HG03175 (cell line): ENCODE measurements around the gene SKAP1.
"Not testable (repeated sequence)": the region's sequence is repeated elsewhere in the genome, so short reads cannot be mapped to it uniquely, and the experiment has no call there.

Experiments
- ATAC-seq: cut with Tn5 transposase; IDR thresholded peaks from one replicate; pipeline ENCODE4 v1.9.1; 2021; ENCODE audit warnings: mild to moderate bottlenecking, moderate library complexity; ENCODE audit not compliant: unreplicated experiment

SKAP1 gene

GRCh38 chr17:48293319-48294019, 136.5 kb downstream of the SKAP1 start:
- no peak for ATAC-seq

- no peak for ATAC-seq
Measured at GRCh38 chr17:48290378-48290777, 139.6 kb downstream of the SKAP1 start.

- ATAC-seq: not testable (repeated sequence)
Measured at GRCh38 chr17:48286917-48287316, 143.1 kb downstream of the SKAP1 start.

- no peak for ATAC-seq
Measured at GRCh38 chr17:48285614-48286013, 144.4 kb downstream of the SKAP1 start.

GRCh38 chr17:48283907-48284306, 146.1 kb downstream of the SKAP1 start:
- ATAC-seq: no peak

- ATAC-seq: no peak
Measured at GRCh38 chr17:48283411-48283810, 146.6 kb downstream of the SKAP1 start.

GRCh38 chr17:48282303-48282702, 147.7 kb downstream of the SKAP1 start:
- ATAC-seq: no peak

GRCh38 chr17:48278760-48279491, 151.1 kb downstream of the SKAP1 start:
- ATAC-seq: no peak

GRCh38 chr17:48276776-48277175, 153.2 kb downstream of the SKAP1 start:
- ATAC-seq: no peak

- no peak for ATAC-seq
Measured at GRCh38 chr17:48270899-48271298, 159.1 kb downstream of the SKAP1 start.

- no peak for ATAC-seq
Measured at GRCh38 chr17:48269209-48269608, 160.8 kb downstream of the SKAP1 start.

- ATAC-seq: no peak
Measured at GRCh38 chr17:48263731-48264035, 166.3 kb downstream of the SKAP1 start.

GRCh38 chr17:48262982-48263730, 166.9 kb downstream of the SKAP1 start:
- ATAC-seq: no peak

GRCh38 chr17:48261297-48261880, 168.6 kb downstream of the SKAP1 start:
- ATAC-seq: no peak

- ATAC-seq: no peak
Measured at GRCh38 chr17:48259694-48260291, 170.2 kb downstream of the SKAP1 start.

- ATAC-seq: no peak
Measured at GRCh38 chr17:48258331-48258730, 171.7 kb downstream of the SKAP1 start.

- no peak for ATAC-seq
Measured at GRCh38 chr17:48255759-48256158, 174.3 kb downstream of the SKAP1 start.

- ATAC-seq: no peak
Measured at GRCh38 chr17:48254896-48255295, 175.1 kb downstream of the SKAP1 start.

GRCh38 chr17:48253975-48254374, 176.0 kb downstream of the SKAP1 start:
- ATAC-seq: no peak

GRCh38 chr17:48251950-48252349, 178.1 kb downstream of the SKAP1 start:
- ATAC-seq: no peak

GRCh38 chr17:48250949-48251348, 179.1 kb downstream of the SKAP1 start:
- no peak for ATAC-seq
